NCI-H146 (cell line): ENCODE data around the gene GSTA1.
"Not testable (repeated sequence)": the region's sequence is repeated elsewhere in the genome, so short reads cannot be mapped to it uniquely, and the experiment has no call there.

ENCODE experiments used
- DNase-seq: peaks from one replicate; lab custom pipeline; 2025; lab: John Stamatoyannopoulos, UW

GSTA1 gene

DNA sequence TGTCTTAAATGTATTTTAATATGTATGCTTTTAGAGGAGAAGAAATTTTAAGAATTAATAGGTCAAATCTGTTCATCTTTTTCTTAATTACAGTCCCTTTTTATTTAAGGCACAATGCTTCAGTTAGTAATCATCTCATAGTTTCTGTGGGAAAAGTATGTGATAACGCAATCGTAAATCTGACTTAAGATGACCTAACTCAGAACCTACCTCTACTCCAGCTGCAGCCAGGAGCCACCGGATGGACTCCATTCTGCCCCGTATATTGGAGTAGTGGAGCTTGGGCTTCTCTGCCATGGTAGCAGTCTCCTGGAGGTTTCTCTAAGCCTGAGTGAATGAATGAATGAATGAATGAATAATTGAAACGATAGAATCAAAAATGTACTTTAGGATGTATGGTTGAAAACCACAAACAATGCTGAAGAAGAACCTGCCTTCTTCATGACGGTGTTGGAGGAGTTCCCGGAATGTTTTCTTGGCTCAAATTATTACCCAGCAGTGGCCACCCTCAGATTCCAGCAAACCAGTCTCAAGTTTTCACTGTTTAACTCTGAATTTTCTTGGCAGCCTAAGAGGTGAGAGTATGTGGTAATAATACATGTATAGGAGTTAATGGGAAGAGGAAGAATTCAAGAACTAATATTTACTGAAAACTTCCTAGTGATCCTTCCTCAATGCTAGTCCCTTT lies 45.8 kb downstream of the GSTA1 start:
- not testable (repeated sequence) for DNase-seq

DNA sequence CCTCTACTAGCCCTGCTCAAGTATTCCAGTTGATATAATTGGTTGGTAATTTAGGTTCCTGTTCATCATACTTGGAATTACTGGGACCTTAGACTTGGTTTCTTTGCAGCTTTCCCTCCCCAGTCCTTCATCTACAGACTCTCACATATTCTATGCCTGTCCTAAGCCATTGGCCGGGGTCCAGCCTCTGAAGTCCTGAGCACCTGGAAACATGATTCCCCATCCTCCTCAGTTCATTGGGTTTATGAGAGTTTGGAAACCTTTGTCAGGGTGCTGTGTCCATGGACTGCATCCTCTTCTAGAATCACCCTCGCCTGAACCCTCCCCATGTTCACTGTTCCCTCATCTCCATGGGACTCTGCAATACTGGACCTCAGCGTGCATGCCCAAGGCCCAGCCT lies 49.2 kb downstream of the GSTA1 start:
- DNase-seq: no peak

DNA sequence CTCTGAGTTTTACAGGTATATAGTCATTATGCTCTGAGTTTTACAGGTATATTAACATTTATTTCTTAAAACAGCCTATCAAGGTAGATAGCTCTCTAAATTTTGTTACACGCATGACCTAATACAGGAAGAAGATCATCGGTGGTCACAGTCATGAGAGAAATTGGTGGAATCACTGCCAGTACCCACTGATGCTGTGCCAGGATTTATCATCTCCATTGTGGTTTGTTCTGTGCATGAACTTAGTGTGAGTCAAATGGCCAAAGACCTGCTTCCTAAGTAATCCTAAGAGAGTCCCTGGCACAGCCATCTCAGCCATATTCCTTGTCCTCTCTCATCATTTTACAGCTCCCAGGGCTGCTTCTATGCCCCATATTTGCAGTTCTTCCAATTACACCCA lies 50.5 kb downstream of the GSTA1 start:
- DNase-seq: not testable (repeated sequence)

DNA sequence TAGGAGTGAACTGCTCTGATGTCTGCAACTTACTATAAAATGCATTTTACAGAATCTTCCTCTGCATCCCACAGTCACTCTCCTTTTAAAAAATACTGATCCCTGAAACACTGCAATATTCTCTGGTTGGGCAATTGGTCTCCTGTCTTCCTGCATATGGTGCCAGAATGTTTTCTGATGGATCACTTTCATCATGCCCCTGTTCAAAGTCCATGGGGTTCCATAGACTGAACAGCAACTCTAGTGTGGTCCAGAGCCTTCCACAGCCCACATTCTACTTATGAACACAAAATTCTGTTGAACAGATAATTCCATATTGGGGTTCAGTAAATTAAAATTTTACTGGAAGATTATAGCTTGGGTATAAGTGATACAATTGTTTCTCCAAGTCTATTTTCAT lies 51.3 kb downstream of the GSTA1 start:
- DNase-seq: no peak

DNA sequence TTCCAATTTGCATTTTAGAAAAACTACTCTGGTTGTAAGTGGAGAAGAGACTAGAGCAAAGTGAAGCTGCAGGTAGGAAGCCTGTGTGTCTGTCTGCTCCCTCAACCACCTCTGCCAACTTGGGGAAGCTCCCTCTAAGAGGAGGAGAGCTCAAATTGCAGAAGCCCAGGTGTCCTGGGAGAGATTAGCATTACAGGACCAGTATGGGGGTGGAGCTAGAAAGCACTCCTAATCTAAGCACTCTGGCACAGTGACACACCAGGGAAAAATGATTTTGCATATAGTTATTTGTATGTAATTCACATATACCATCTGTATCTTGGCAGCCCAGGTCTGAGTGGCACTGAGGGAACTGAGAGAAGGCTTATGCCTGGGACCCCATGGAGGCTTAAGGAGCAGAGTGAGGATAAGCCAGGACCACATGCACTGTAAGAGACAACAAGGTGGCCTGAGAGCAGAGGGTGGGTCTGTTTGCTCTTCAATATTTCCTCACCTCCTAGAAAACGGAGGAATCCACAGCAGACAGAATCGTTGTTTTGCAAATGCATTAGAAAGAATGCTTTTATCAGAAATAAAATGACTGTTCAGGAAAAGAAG lies 54.0 kb downstream of the GSTA1 start:
- DNase-seq: peak; percentile 60

DNA sequence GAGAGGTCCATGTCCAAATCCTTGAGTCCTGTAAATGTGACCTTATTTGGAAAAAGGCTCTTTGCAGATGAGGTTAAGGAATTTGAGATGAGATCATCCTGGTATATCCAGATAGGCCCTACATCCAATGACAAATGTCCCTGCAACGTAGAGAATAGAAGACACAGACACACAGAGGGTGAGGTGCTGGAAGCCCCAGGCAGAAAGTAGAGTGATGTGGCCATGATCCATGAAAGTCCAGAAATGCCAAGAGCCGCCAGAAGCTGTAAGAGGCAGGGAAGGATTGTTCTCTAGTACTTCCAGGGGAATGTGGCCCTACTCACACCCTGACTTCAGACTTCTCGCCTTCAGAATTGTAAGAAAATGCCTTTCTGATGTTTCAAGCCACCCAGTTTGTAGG lies 56.3 kb downstream of the GSTA1 start:
- DNase-seq: not testable (repeated sequence)

DNA sequence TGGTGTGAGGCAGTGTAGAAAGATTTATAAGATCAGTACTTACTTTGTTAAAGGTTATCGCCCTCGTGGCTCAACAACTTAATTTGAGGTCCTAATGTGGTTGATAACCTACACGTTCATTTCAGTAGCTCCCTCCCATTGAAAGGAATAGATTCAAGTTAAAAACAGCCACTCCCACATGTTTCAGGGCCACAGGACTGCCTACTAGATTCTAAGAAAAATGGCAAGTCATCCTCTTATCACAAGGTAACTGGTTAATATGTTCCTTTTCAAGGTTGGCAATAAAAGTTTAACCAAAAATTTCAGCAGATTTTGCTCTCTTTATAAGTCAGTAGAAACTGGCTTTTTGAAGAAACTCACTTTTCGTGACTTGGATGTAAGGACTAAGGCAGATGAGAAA lies 57.4 kb downstream of the GSTA1 start:
- DNase-seq: no peak

DNA sequence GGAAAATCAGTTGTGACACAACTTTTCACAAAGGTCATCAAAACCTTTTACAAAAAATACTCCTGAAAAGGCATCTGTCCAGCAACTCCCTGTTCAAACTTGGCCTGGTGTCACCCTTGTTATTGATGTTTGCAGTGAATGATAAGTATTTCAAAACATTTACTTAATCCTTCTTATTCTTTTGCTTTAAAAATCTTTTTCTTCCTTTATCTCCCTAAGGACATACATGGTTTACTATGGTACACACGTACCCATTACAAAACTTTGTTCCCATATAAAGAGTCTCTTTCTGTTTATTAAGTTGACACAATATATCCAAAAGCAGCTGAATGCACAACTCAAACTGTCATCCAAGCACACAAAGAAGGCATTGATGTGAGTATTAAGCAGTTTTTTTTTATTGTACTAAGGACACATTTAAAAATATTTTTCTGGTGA lies 57.8 kb downstream of the GSTA1 start:
- DNase-seq: no peak

DNA sequence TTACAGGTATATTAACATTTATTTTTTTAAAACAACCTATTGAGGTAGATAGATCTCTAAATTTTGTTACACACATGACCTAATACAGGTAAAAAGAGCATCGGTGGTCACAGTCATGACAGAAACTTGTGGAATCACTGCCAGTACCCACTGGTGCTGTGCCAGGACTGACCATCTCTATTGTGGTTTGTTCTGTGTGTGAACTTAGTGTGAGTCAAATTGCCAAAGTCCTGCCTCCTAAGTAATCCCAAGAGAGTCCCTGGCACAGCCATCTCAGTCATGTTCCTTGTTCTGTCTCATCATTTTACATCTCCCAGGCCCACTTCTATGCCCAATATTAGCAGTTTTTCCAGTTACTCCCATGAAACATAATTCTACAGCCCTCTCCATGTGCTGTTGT lies 61.7 kb downstream of the GSTA1 start:
- no peak for DNase-seq
